Activated gamma-delta T cell treated with anti-CD3 and anti-CD28 coated beads, Interleukin-2, amount 50 U/mL, for 16 hours (primary cell): ENCODE data around the gene HSD11B2.
A peak's percentile ranks its signal among the peaks of the same experiment; 100 is the strongest.

Experiments
- DNase-seq: peaks from one replicate; pipeline ENCODE4 v3.0.0-alpha.2; 2020; ENCODE audit warnings: low read depth

The HSD11B2 gene

GRCh38 chr16:67480833-67481560 lies 50.1 kb downstream of the HSD11B2 start, which contains the start of gene ATP6V0D1:
Gene ATP6V0D1, minus strand, starts transcription at chr16:67481157. Its CDS starts 71 bp downstream, at chr16:67481086.
- DNase-seq = peak; percentile 99

DNA sequence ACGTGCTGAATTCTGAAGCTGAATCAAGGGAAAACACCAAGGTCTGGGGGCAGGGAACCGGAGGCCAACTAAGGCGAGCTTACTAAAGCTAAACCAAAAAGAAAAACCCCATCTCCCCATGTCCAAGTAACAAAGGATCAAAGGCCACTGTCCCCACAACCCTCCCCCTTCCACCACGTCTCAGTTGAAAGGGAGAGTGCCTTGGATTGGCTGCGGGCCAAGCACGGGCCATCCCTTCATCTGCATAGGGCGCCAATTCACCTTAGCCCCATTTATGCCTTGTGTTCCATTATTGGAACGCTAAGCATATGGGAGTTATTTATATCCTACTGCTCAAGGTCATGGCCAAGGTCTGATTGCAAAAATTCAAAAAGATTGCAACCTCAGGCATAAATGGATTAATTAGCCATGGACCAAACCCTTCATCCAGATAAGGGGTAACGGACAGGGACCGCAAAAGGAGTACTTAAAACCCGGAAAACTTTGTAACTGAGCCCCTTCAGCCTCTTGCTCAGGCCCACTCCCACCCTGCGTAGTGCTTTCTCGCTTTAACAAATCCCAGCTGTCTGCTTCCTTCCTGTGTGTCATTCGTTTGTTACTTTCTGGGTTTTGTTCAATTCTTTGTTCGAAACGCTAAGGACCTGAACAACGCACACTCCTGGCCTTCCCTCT lies 50.8 kb downstream of the HSD11B2 start:
- no peak for DNase-seq

- DNase-seq = no peak
Observed at GRCh38 chr16:67482233-67482924, 51.5 kb downstream of the HSD11B2 start.

DNA sequence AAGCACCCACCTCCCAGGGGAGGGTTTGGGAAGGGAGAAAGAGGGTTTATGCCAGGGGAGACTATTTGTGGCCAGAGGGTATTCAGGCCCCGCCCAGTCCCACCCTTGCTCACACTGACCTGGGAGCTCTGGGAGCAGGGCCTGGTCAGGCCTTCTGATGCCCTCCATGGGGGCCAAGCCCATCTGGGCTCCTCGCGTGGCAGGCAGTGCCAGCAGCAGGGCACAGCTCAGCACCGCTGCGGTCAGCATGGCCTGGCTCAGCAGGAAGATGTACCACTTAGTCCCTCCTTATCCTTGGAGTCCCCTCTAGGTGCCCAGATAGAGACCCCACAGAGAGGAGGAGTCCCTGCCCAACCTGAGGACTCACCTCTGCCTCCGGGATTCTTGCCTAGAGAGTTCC lies 52.2 kb downstream of the HSD11B2 start, which contains the start of gene AGRP:
Gene AGRP (minus strand): TSS at position 398 of the 400 bp plus-strand sequence. CDS start 149 bp downstream, at position 249.
- no peak for DNase-seq

DNA sequence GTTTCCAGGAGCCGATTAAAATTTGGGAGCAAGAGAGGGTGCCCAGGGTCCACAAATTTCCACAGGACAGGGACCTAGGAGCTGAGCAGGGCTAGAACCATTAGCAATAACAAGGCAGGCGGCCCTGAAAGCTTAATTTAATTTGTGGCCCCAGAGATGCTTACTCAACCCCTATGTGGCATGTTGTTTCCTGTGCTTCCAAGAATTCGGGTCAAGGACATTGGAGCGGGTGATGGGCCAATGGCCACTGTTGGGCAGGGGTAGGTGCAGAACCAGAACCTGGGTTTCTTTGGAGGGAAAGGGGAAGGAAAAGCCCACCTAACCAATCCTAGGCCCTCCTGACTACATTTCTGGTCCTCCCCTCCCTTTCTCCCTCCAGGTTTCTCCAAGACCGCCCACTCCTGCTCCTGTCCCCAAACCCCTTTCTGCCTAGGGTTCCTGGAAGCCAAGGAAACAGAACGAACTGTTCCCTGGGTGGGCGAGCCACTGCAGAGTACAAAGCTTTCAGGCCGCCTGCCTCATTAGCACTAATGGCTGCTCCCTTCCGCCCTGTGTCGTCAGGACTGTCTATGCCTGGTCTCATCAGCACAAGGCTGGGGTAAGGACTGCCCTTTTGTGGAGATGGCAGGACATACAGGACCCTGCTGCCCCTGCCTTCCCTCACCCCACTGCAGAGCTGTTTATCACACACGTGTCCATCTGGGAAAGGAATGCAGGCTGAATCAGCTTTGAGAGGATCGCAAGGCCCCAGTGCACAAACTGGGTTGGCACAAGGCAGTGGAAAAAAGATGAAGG lies 53.0 kb downstream of the HSD11B2 start:
- no peak for DNase-seq

DNA sequence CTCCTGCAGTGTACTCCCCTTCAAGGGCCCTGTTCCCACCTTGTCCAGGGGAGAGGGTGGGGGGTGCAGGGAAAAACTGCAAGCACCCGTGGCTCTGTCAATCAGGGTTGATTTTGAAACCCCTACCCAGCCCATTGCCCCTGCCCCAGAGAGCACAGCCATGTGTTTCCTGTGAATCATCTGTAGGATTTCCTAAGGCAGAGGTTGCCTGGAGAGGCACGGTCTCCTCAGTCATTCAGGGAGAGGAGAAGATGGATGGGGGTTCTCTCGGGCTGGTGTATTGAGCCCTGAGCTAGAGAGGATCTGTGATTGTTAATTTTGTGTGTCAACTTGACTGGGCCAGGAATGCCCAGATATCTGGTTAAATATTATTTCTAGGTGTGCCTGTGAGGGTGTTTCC lies 55.9 kb downstream of the HSD11B2 start:
- DNase-seq = no peak
